ENCODE results near the gene MUC2.

MUC2 gene

GRCh38 chr11:1070594-1071462 is 3.8 kb upstream of the MUC2 start:
- no peak for DNase-seq (ENCODE audit: extremely low read depth in 1 of 2, low read depth in 1 of 2)

GRCh38 chr11:1071571-1072115 is 3.0 kb upstream of the MUC2 start:
- no peak for DNase-seq (ENCODE audit: extremely low read depth in 1 of 2, low read depth in 1 of 2)

GRCh38 chr11:1072116-1072820 is 2.4 kb upstream of the MUC2 start:
- DNase-seq (ENCODE audit: extremely low read depth in 1 of 2, low read depth in 1 of 2), result no peak

GRCh38 chr11:1072821-1073231 is 1.8 kb upstream of the MUC2 start:
- DNase-seq (ENCODE audit: extremely low read depth in 1 of 2, low read depth in 1 of 2), result no peak

- no peak for DNase-seq (ENCODE audit: extremely low read depth in 1 of 2, low read depth in 1 of 2)
Observed at GRCh38 chr11:1073261-1073724, 1.4 kb upstream of the MUC2 start.

- no peak for DNase-seq (ENCODE audit: extremely low read depth in 1 of 2, low read depth in 1 of 2)
Observed at GRCh38 chr11:1073851-1074243, 827 bp upstream of the MUC2 start.

- no peak for DNase-seq (ENCODE audit: extremely low read depth in 1 of 2, low read depth in 1 of 2)
Observed at GRCh38 chr11:1075341-1075911, 752 bp downstream of the MUC2 start.

GRCh38 chr11:1076061-1076665 is 1.5 kb downstream of the MUC2 start:
- DNase-seq (ENCODE audit: extremely low read depth in 1 of 2, low read depth in 1 of 2), result no peak

GRCh38 chr11:1077033-1077416 is 2.4 kb downstream of the MUC2 start:
- no peak for DNase-seq (ENCODE audit: extremely low read depth in 1 of 2, low read depth in 1 of 2)

GRCh38 chr11:1077417-1078119 is 2.9 kb downstream of the MUC2 start:
- no peak for DNase-seq (ENCODE audit: extremely low read depth in 1 of 2, low read depth in 1 of 2)

GRCh38 chr11:1078191-1078601 is 3.5 kb downstream of the MUC2 start:
- no peak for DNase-seq (ENCODE audit: extremely low read depth in 1 of 2, low read depth in 1 of 2)

GRCh38 chr11:1081601-1082311 is 7.1 kb downstream of the MUC2 start:
- DNase-seq (ENCODE audit: extremely low read depth in 1 of 2, low read depth in 1 of 2), result no peak

GRCh38 chr11:1082346-1082727 is 7.7 kb downstream of the MUC2 start:
- no peak for DNase-seq (ENCODE audit: extremely low read depth in 1 of 2, low read depth in 1 of 2)

- DNase-seq (ENCODE audit: extremely low read depth in 1 of 2, low read depth in 1 of 2), result no peak
Observed at GRCh38 chr11:1082728-1083620, 8.3 kb downstream of the MUC2 start.

GRCh38 chr11:1083621-1084551 is 9.2 kb downstream of the MUC2 start:
- no peak for DNase-seq (ENCODE audit: extremely low read depth in 1 of 2, low read depth in 1 of 2)

GRCh38 chr11:1084561-1085439 is 10.1 kb downstream of the MUC2 start:
- no peak for DNase-seq (ENCODE audit: extremely low read depth in 1 of 2, low read depth in 1 of 2)
